SK-N-MC (cell line): Measurements from ENCODE around the gene MOB3B.

ENCODE experiments used
- DNase-seq: peaks from one replicate; pipeline ENCODE4 v3.0.0-alpha.2; 2011; ENCODE audit warnings: low read depth, low spot score
- H3K27ac ChIP-seq: fragments of 200-600 bp; sonication (generic); 2 replicates; pipeline ENCODE4 v1.5.1; 2016; ENCODE audit warnings: mixed run types
- H3K36me3 ChIP-seq: fragments of 200-600 bp; sonication (generic); 2 replicates; pipeline ENCODE4 v1.6.1; 2017; ENCODE audit warnings: antibody characterized with exemption, low read length, mixed read lengths; ENCODE audit not compliant: insufficient read depth
- H3K4me3 ChIP-seq: fragments of 200-600 bp; sonication (generic); 2 replicates; pipeline ENCODE4 v1.5.1; 2016
- H3K9ac ChIP-seq: fragments of 200-600 bp; sonication (generic); 2 replicates; pipeline ENCODE4 v1.8.0; 2017; ENCODE audit warnings: mixed run types, mixed read lengths; ENCODE audit not compliant: insufficient read length
- H3K9me3 ChIP-seq: fragments of 200-600 bp; sonication (generic); 2 replicates; pipeline ENCODE4 v1.6.1; 2017; ENCODE audit warnings: low read depth, mild to moderate bottlenecking, antibody characterized with exemption, low read length, moderate library complexity, mixed read lengths
- EZH2 ChIP-seq: fragments of 200-600 bp; sonication (generic); IDR thresholded peaks from one replicate; pipeline ENCODE4 v1.6.1; 2017; ENCODE audit warnings: antibody characterized with exemption
- FOXP2 ChIP-seq: optimal IDR thresholded peaks from 2 replicates; pipeline ENCODE3; 2011; ENCODE audit warnings: mild to moderate bottlenecking, moderate library complexity; ENCODE audit not compliant: insufficient read depth; ENCODE audit errors: extremely low read length, control extremely low read depth
- POLR2AphosphoS5 ChIP-seq: IDR thresholded peaks from 2 replicates; pipeline ENCODE4 v1.6.1; 2012; ENCODE audit warnings: mild to moderate bottlenecking, low read depth, low read length, borderline replicate concordance

The MOB3B gene

DNA sequence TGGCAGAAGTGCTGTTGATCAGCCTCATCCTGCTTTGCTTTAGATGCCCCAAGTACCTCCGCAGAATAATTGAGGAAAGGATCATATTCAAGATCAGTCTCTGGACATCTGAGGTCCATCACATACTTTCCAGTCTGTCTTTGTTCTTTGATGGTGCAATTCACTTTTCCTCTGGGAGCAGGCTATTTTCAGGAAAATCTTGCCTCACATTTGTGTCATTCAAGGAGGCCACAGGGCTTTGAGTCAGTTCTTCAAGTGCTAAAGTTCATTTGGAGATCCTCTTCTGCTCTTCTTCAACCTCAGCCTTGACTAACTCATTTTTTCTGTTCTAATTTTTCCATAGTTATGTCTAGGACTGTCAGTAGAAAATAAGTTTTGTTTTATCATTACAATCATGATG is 251.2 kb downstream of the MOB3B start:
- H3K4me3 ChIP-seq = no peak overlapping the region
- TF ChIP-seq EZH2 = no peak
- TF ChIP-seq FOXP2 = no peak
- no peak for TF ChIP-seq POLR2AphosphoS5
- no peak overlapping the region for H3K27ac ChIP-seq
- no peak overlapping the region for H3K9ac ChIP-seq
- H3K36me3 ChIP-seq = no peaks in the 10 kb centered on the region
- no peaks in the 10 kb centered on the region for H3K9me3 ChIP-seq
- no peak for DNase-seq

DNA sequence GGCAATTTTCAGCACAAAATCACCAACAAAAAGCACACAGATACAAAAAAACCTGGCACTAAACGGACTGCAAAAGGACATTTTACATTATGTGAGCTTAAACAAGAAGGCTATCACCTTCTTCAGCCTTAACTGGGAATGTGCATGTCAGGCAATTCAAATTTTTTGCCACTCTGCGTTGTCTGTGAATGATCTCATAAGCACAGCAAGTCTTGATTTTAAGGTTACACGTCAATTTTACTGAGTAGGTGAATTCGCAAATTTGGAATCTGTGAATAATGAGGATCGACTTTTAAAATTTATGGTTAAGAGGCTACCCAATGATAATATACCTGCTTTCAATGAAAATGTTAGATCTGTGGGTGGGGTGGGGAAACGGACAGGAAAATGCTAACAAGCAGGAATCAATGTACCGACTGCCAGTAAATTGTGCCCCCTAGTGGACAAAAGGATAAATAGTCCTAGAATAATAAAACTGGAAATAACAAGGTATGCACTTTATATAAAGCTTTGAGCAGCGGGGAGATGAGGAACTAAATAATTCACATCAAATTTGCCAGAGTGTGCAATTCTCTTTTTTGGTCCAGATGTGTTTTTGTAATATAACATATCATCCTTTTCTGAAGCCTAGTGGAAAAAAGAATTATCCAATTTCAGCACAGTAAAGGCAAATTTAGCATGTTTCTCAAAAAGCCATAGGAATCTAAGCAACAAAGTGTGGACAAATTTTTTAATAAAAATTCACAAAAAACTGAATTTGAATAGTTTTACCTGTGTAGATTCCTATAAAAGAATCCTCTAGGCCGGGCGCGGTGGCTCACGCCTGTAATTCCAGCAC is 253.2 kb downstream of the MOB3B start:
- no peak overlapping the region; the same call in 1 of the 2 replicates for H3K4me3 ChIP-seq
- DNase-seq = peak; percentile 53
- no peaks in the 10 kb centered on the region for H3K36me3 ChIP-seq
- TF ChIP-seq POLR2AphosphoS5 (no peak), EZH2 (no peak)
- H3K27ac ChIP-seq = no peak overlapping the region
- H3K9me3 ChIP-seq = no peaks in the 10 kb centered on the region
- no peak overlapping the region for H3K9ac ChIP-seq
